Measurements from ENCODE around the gene KIRREL3.

KIRREL3 gene

GRCh38 chr11:126904520-126904919 is 96.0 kb downstream of the KIRREL3 start:
- no peak for DNase-seq

DNA sequence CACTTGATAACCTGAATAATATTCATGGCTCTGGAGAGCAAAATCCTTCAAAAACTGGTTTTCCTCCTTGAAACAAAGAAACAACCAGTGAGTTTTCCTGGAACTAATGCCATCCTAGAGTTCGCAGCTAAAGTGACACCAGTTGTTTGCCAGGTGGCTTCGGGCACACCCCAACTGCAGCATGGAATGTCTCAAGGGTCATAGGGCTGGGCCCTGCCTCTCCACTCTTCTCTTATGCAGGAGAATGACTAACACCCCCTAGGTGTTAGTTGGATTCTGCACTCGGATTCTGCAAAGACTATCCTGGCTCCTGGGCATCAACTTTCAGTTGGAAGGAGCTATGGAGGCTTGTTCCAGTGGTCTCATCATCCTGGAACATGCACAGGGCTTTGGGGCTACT is 98.8 kb downstream of the KIRREL3 start:
- no peak for DNase-seq

- DNase-seq: no peak
Measured at GRCh38 chr11:126899961-126900748, 100.4 kb downstream of the KIRREL3 start.

DNA sequence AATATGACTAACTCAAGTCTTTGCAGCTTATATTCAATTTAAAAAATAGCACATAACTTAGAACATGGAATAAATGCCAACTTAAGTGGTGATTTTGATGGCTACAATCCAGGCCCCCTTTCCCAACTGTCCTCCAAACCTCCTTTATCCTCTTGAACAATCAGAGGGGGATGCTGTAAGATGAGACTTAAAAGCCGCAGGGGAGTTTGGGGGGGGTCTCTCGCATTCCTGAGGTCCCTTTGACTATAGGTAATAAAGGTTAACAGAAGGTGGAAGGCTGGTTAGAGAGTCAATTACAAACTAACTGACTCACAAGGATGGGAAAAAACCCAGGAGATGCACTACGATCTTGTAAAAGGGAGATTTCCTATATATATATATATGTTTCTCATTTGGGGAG is 101.8 kb downstream of the KIRREL3 start:
- DNase-seq: no peak

- DNase-seq: no peak
Measured at GRCh38 chr11:126897430-126897829, 103.1 kb downstream of the KIRREL3 start.

DNA sequence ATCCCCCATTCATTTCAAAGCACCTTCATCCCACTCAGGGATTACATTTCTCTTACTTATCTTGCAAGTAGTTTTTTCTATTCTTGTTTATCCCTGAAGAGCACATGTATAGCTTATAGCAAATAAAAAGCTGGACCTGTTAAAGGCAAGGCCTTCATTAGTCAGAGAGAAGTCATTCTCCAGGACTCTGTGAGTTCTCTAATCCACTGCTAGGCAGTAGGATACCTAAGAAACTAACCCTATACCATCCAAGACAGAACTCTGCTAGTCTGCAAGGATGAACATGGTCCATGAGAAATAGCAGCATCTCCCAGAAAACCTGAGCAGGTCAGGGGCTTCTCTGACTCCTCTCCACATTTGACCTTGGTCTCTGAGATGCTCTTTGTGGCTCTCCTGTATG is 104.5 kb downstream of the KIRREL3 start:
- no peak for DNase-seq

DNA sequence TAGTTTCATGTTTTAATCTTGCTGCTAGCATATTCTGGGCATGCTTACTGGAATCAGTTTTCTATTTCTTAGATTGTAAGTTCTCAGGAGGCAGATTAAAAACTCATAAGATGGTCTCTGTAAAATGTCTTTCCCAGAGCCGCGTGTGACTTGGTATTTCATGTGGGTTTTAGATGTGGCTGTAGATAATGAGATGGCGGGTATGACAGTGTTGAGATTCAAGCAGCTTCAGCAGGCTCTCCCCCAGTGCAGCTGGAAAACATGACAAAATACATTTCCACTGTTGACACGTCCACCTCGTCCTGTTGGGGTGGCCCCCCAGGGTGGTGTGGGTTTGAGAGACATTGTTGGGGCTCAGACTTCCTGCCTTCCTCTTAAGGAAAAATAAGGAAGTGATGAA is 106.8 kb downstream of the KIRREL3 start:
- DNase-seq: no peak

- no peak for DNase-seq
Measured at GRCh38 chr11:126892756-126893155, 107.8 kb downstream of the KIRREL3 start.

DNA sequence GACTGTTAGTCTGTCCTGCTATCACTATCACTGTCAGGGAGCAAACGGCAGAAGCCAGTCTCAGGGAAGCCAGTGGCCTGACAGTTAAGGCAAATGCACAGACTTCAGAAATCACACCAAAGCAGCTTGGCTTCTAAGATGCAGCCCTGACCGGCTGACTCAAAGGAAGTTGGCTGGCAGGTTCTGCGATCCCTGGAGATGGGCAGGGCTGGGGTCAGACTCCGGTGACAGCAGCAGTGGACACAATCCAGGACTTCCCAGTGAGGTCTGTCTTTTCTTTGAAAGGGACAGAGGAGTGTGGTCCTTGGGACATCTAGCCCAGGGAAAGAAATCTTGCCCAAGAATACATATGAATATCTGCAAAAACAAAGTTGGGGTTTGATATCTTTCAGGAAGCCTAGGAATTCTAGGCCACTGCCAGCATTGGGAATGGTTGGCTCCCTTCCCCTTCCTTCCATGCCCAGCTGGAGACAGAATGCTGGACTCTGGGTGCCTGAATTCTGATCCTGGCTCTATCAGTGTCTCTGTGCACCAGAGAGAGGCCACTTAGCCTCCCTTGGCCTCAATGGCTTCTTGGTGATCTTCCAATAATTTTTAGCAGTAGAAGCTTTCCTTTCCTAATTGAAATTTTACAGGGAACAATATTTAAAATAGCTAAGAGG is 108.9 kb downstream of the KIRREL3 start:
- no peak for DNase-seq

- no peak for DNase-seq
Measured at GRCh38 chr11:126890561-126890960, 110.0 kb downstream of the KIRREL3 start.

GRCh38 chr11:126888115-126888712 is 112.4 kb downstream of the KIRREL3 start:
- DNase-seq: no peak

DNA sequence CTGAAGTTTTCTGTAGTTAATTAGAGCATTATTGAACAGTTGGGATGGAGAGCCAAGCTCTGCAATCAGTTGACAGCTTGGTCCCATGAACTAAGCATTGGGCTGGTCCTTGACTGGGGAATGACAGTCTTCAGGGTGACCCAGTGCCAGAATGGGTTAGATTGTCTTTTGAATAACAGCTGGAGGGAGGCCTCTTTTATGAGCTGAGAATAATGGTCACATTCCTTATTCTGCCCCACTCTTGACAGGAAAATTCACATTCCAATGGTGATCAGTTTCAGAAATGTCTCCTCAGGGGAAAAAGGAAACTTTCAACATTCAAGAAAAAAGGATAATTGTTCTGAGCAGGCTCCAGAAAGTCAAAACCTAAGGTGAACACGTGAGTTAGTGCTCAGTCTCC is 113.9 kb downstream of the KIRREL3 start:
- no peak for DNase-seq

DNA sequence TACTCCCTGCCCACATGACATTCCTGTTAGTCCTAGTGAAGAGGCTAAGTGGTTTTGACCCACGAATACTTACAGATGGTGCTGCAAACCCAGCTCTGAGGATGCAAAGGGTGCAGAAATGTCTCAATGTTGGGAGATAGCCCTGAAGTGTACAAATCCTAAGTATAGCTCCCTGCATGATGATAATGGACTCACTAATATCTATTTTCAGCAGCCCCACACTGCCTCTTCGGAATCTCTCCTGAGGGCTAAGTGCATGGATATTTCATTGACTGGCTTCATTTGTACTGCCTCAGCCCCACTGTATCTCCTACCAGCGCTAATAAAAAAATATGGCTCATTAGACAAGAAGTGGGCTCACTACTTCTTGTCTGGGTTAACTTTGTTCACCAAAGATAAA is 114.5 kb downstream of the KIRREL3 start:
- no peak for DNase-seq

- no peak for DNase-seq
Measured at GRCh38 chr11:126884594-126884993, 116.0 kb downstream of the KIRREL3 start.

- DNase-seq: no peak
Measured at GRCh38 chr11:126884192-126884591, 116.4 kb downstream of the KIRREL3 start.

DNA sequence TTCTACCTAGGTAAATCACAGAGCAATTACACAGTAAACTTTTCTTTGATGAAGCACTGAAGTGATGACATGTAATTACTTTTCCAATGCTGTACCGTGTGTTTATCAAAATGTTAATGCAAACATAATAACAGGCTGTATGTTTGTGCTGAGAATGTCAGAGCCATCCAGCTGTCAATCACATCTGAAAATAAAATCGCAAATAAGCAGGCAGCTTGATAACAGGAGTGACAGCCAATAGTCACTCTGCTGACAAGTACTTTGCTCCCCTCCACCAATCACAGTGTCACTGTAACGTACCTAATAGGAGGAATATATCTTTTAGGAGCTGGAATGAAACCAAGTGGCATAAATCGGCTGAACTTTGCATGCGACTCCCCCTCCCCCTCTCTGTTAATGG is 119.7 kb downstream of the KIRREL3 start:
- no peak for DNase-seq

DNA sequence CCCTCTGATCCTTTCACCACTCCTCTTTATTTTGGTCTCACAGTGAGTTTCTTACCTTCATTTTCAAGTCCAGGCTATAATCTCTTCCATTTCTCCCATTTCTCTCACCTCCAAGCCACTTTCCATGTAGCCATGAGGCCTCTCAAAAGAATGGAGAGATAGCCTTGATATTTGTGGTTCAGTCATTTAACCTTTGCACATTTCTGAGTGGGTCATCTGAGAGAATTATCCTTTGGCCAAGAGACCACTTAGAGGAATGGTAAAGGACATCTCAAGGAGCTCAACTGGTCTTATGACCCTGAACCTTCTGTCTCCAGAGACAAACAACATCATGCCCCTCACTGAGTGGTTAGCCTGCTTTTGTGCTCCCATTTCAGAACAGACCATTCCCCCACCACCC is 121.1 kb downstream of the KIRREL3 start:
- DNase-seq: no peak

DNA sequence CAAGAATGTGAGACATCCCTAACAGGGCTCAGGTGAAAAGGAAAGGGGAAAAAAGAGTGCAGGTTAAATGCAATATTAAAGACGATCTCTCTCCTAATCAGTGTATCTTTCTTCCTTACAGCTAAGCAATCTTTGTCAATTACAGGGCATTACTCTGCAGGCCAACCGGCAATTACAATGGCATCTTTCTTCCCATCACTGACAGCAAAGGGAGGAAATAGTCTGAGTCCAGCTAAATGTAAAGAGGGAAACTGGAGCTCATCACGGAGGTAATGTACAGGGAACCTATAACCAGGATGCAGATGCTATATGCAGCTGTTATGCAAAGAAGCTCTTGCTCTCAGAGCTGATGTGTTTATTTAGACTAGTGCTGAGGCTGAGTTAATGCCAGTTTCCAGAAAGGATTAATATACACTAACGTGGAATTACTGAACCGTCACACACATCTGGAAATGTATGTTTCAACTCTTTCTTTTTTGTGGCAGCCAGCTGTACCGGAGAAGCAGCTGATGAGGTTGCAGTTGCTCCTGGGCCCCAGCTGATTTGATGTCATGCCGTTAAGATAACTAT is 121.6 kb downstream of the KIRREL3 start:
- no peak for DNase-seq

DNA sequence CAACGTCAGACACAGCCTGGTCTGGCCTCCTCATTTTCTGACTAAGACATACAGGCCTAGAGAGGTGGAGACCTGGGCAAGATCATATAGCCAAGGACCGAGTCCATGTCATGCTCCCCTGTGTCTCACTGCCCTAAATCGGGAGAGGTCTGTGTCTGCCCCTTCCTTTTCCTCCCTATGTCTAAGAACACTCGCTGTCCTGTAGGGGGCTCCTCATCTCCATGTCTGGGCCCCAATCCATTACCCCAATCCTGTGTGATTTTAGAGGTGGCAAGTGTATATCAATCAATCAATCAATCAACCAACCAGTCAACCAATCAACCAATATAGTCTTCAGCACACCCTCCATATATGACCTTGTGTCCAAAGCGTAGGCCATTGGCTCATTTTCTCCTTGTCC is 125.7 kb downstream of the KIRREL3 start:
- DNase-seq: no peak

GRCh38 chr11:126874276-126874675 is 126.3 kb downstream of the KIRREL3 start:
- no peak for DNase-seq

DNA sequence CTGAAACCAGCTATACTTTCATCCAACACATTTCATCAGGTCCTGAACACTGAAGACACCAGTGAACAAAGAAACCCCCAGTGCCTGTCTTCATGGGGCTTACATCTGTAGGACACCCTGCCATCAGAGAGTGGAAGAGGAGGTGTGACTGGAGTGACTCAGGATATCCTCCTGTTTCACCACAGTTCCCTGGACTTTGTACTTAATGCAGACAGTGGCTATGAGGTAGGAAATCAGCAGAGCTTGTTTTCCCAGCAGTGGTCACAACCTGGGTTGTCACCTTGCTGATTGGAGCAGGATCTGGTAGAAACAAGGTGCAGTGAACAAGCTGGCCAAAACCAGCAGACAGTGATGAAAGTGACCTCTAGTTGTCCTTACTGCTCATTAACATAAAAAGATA is 128.8 kb downstream of the KIRREL3 start:
- no peak for DNase-seq

- no peak for DNase-seq
Measured at GRCh38 chr11:126870021-126870420, 130.5 kb downstream of the KIRREL3 start.

DNA sequence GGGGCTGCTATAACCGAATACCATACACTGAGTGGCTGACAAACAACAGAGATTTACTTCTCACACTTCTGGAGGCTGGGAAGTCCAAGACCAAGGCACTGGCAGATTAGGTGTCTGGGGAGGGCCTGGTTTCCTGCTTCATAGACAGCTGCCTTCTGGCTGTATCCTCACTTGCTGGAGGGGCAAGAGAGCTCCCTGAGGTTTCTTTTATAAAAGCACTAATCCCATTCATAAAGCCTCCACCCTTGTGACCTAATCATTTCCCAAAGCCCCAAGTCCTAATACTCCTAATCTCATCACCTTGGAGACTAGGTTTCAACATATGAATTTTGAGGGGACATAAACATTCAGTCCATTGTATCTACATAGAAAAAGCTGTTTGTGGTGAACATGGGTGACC is 131.8 kb downstream of the KIRREL3 start:
- no peak for DNase-seq

- DNase-seq: no peak
Measured at GRCh38 chr11:126864934-126865333, 135.6 kb downstream of the KIRREL3 start.
